ENCODE results near the gene ZSCAN21. TPM values are rescaled to one million over a fixed set of nuclear protein-coding genes. Genes with fewer than 3 reads are reported as not detected.

The ZSCAN21 gene
- total and polyA plus RNA-seq, 10 of the 15 experiments (the other 5 are each of a cell fraction or from before 2014, with no cell fraction given): 1.9 to 9.6 (median 7.1) TPM

DNA sequence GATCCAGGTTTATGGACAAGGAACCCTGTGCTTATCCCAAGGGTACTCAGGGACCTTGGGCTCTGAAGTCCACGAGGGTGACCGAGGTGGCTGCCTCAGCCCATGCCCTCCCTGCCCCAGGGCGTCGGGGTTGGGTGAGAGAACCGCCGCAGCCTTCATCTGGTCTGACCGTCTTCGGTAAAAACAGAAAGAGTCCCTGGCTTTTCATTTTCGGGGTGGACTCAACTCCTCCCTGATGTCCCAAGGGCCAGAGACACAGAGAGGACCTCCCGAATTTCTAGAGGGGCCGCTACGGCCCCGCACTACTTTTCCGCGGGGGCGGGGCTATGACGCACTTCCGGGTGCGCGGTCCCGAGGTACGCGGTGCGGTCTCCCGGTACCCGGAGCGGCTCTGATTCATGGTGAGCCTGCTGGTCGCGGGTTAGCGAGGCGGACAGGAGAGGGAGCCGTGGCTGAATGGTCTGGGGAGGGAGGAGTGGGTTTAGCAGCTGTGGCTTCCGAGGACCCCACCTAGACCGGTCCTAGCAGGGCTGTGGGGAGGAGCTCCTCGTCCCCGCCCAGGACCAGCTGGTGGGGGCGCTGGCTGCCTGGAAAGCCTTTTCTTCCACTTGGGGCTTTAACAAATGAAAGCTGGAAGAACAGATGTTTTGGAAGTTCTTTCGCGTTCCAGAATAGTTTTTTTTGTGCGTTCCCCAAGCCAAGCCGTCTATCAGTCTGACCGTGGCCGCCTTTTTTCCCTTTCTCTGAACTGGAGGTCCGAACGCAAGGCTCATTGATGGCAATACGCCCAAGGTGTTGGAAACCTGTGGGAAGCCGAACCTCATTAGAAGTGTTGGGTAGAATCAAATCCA lies at the start of gene ZSCAN21 (continued):
- TF ChIP-seq ZZZ3 (IDR thresholded peaks at IDR 0.05; ENCODE audit: control insufficient read depth, insufficient read length, low read depth) (no peak), EED (IDR thresholded peaks at IDR 0.05; ENCODE audit: low read depth) (no peak), ZNF592 (IDR thresholded peaks at IDR 0.05) (no peak), NRF1 (conservative IDR thresholded peaks at IDR 0.05; ENCODE audit: low read depth, low read length) (no peak), MEF2A (IDR thresholded peaks at IDR 0.05; ENCODE audit: insufficient read depth, low read depth, low read length) (no peak), NFXL1 (IDR thresholded peaks at IDR 0.05; ENCODE audit: borderline replicate concordance) (no peak), IRF4 (IDR thresholded peaks at IDR 0.05; ENCODE audit: low read depth, low read length) (0 out of 2 replicates have a peak, but pooled peaks have one; percentile 54), DPF2 (IDR thresholded peaks at IDR 0.05) (no peak), HDAC6 (IDR thresholded peaks at IDR 0.05; ENCODE audit: unreplicated experiment) (no peak), ZNF24 (IDR thresholded peaks at IDR 0.05) (no peak), TAF1 (IDR thresholded peaks at IDR 0.05; ENCODE audit: borderline replicate concordance, low read depth, low read length) (peak; percentile 66; the same call in 1 of the 2 replicates), CREB1 (IDR thresholded peaks at IDR 0.05; ENCODE audit: low read depth) (peak; percentile 94), SRF (IDR thresholded peaks at IDR 0.05; ENCODE audit: low read depth in 2 of 2, low read length in 2 of 2) (0 out of 4 replicates have a peak, but pooled peaks of 1 of the 2 experiments have one; percentile 51), GABPA (IDR thresholded peaks at IDR 0.05; ENCODE audit: low read depth) (peak; percentile 91), NR2C2 (IDR thresholded peaks at IDR 0.05; ENCODE audit: borderline replicate concordance, control insufficient read depth, insufficient read length, low read depth) (no peak), HDAC2 (IDR thresholded peaks at IDR 0.05) (no peak), BCLAF1 (IDR thresholded peaks at IDR 0.05) (no peak), ZBED1 (IDR thresholded peaks at IDR 0.05; ENCODE audit: borderline replicate concordance) (no peak)
- TF ChIP-seq, protein P1, sequence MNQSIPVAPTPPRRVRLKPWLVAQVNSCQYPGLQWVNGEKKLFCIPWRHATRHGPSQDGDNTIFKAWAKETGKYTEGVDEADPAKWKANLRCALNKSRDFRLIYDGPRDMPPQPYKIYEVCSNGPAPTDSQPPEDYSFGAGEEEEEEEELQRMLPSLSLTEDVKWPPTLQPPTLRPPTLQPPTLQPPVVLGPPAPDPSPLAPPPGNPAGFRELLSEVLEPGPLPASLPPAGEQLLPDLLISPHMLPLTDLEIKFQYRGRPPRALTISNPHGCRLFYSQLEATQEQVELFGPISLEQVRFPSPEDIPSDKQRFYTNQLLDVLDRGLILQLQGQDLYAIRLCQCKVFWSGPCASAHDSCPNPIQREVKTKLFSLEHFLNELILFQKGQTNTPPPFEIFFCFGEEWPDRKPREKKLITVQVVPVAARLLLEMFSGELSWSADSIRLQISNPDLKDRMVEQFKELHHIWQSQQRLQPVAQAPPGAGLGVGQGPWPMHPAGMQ (IDR thresholded peaks at IDR 0.05; ENCODE audit: borderline replicate concordance): no peak

All from GM12878 (cell line).